ENCODE data around the gene GAB2. TPM values are rescaled to one million over a fixed set of nuclear protein-coding genes. Genes with fewer than 3 reads are reported as not detected.
A peak's percentile ranks its signal among the peaks of the same experiment; 100 is the strongest.

The GAB2 gene
- total RNA-seq, 1 experiment from 2014 or later = 10.6 TPM

DNA sequence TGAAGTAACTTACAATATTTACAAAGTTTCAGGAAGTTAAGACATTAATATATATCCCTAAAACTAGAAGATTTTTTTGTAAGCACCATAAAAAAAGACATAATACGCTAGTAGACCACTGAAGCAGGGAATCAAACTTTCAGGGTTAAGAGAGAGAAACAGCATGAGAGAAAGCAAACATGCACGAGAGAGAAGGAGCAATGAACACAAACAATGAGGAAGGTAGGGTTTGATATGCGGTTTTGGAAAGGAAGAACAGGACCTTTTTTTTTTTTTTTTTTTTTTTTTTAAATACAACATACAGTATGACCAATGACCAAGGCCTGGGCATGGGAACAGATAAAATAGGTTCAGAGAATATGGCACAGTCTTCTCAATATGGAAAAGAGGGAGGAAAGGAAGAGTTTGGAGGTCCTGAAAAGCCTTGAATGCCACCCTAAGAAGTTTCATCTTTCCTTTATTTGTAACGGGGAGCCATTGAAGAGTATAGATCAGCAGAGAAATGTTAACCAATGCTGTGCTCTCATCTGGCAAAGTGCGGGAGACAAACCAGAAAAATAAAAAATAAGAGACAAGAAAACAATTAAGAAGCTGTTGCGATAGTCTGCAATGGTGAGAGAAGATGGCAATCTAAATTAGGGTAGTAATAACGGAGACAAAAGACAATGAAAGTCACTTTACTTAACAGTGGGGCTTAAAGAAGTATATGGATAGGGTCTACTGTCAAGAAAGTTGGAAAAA, 127.9 kb downstream of the GAB2 start:
- peaks cover 17% of the 10 kb centered on the region for H3K4me1 Mint-ChIP-seq (ENCODE audit: low read depth, unreplicated experiment)
- peaks cover 5% of the 10 kb centered on the region for H3K36me3 Mint-ChIP-seq (ENCODE audit: insufficient read depth, unreplicated experiment)
- H3K4me3 Mint-ChIP-seq (ENCODE audit: low read depth, unreplicated experiment) = no peak overlapping the region
- intact Hi-C loops (cut with micrococcal nuclease; ENCODE audit: unreplicated experiment) = no loop called here
- no TSS peak for BruUV-seq (replicated peaks)
- DNase-seq = no peak
- no peaks in the 10 kb centered on the region for H3K27me3 Mint-ChIP-seq (ENCODE audit: unreplicated experiment)
- H3K9me3 Mint-ChIP-seq (ENCODE audit: low read depth, unreplicated experiment) = peaks cover 2% of the 10 kb centered on the region
- TF ChIP-seq, protein P1, sequence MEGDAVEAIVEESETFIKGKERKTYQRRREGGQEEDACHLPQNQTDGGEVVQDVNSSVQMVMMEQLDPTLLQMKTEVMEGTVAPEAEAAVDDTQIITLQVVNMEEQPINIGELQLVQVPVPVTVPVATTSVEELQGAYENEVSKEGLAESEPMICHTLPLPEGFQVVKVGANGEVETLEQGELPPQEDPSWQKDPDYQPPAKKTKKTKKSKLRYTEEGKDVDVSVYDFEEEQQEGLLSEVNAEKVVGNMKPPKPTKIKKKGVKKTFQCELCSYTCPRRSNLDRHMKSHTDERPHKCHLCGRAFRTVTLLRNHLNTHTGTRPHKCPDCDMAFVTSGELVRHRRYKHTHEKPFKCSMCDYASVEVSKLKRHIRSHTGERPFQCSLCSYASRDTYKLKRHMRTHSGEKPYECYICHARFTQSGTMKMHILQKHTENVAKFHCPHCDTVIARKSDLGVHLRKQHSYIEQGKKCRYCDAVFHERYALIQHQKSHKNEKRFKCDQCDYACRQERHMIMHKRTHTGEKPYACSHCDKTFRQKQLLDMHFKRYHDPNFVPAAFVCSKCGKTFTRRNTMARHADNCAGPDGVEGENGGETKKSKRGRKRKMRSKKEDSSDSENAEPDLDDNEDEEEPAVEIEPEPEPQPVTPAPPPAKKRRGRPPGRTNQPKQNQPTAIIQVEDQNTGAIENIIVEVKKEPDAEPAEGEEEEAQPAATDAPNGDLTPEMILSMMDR (IDR thresholded peaks at IDR 0.05; ENCODE audit: unreplicated experiment) = no peak
- CTCF ChIA-PET = interaction anchor here (0.6 kb wide), 1 partner anchor 34 kb away, joined by 4 read pairs; no protein-coding TSS in a partner anchor
- H3K27ac Mint-ChIP-seq (ENCODE audit: unreplicated experiment) = peak overlapping the region; percentile 12

DNA sequence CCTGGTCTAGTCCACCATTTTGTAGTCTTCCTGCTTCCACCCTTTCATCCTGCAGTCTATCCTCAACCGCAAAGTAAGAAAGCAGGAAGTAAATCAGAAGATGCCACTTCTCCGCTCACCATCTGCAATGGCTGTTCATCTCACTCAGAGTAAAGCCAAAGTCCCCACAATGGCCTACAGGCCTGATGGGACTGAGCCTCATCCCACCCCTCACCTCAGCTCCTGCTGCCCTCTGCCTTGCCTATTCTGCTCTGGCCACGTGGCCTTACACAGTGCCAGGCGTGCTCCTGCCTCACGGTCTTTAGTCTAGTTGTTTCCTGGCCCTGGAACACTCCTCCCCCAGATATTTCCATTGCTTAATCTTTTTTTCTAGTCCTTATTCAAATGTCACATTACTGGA, 133.4 kb downstream of the GAB2 start:
- CTCF ChIA-PET = no interaction called here
- H3K27ac Mint-ChIP-seq (ENCODE audit: unreplicated experiment) = no peak overlapping the region
- DNase-seq = no peak
- H3K36me3 Mint-ChIP-seq (ENCODE audit: insufficient read depth, unreplicated experiment) = no peaks in the 10 kb centered on the region
- H3K4me3 Mint-ChIP-seq (ENCODE audit: low read depth, unreplicated experiment) = no peak overlapping the region
- TF ChIP-seq, protein P1 (IDR thresholded peaks at IDR 0.05; ENCODE audit: unreplicated experiment) = no peak
- no peaks in the 10 kb centered on the region for H3K27me3 Mint-ChIP-seq (ENCODE audit: unreplicated experiment)
- no peaks in the 10 kb centered on the region for H3K9me3 Mint-ChIP-seq (ENCODE audit: low read depth, unreplicated experiment)
- intact Hi-C loops (cut with micrococcal nuclease; ENCODE audit: unreplicated experiment) = no loop called here
- BruUV-seq (replicated peaks) = no TSS peak
- peaks cover 9% of the 10 kb centered on the region for H3K4me1 Mint-ChIP-seq (ENCODE audit: low read depth, unreplicated experiment)

DNA sequence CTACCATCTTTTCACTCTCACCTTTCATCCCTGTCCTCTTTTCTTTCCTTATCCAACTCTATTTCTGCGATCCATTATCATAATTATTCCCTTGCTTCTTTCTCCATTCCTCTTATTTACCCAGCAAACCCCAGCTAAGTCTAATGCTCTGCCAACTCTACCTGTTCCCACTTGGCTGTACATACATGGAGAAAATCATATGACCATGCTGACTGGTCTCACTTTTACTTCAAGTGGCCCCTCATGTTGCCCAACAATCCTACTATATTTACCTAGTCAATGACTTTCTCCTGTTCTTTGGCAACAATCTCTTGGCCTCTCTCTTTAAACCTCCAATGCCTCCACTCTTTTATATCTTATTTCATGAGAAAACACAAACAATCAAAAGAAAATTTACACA, 134.8 kb downstream of the GAB2 start:
- CTCF ChIA-PET = no interaction called here
- H3K36me3 Mint-ChIP-seq (ENCODE audit: insufficient read depth, unreplicated experiment) = no peaks in the 10 kb centered on the region
- TF ChIP-seq, protein P1 (IDR thresholded peaks at IDR 0.05; ENCODE audit: unreplicated experiment) = no peak
- H3K4me1 Mint-ChIP-seq (ENCODE audit: low read depth, unreplicated experiment) = peaks cover 11% of the 10 kb centered on the region
- no peaks in the 10 kb centered on the region for H3K27me3 Mint-ChIP-seq (ENCODE audit: unreplicated experiment)
- no peak for DNase-seq
- intact Hi-C loops (cut with micrococcal nuclease; ENCODE audit: unreplicated experiment) = no loop called here
- BruUV-seq (replicated peaks) = no TSS peak
- H3K27ac Mint-ChIP-seq (ENCODE audit: unreplicated experiment) = no peak overlapping the region
- no peaks in the 10 kb centered on the region for H3K9me3 Mint-ChIP-seq (ENCODE audit: low read depth, unreplicated experiment)
- H3K4me3 Mint-ChIP-seq (ENCODE audit: low read depth, unreplicated experiment) = no peak overlapping the region

DNA sequence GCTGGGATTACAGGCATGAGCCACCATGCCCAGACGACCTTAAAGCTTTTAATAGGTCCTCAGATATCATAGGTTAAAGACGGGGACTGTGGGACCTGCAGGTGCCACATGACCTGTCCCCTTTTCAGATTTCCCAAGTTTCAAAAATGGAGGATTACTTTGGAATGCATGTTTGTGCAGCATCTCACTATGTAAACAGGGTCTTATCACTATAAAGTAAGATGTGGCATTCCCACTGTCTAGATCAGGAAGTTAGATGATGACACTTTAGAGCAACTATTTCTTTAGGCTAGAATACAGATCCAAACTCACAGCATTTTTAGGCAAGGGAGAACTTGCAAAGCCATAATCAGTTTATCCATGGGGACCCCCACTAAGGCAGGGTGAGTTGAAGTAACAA, 136.1 kb downstream of the GAB2 start:
- H3K27me3 Mint-ChIP-seq (ENCODE audit: unreplicated experiment) = no peaks in the 10 kb centered on the region
- DNase-seq = no peak
- intact Hi-C loops (cut with micrococcal nuclease; ENCODE audit: unreplicated experiment) = no loop called here
- BruUV-seq (replicated peaks) = no TSS peak
- H3K4me3 Mint-ChIP-seq (ENCODE audit: low read depth, unreplicated experiment) = no peak overlapping the region
- peaks cover 21% of the 10 kb centered on the region for H3K4me1 Mint-ChIP-seq (ENCODE audit: low read depth, unreplicated experiment)
- no peaks in the 10 kb centered on the region for H3K36me3 Mint-ChIP-seq (ENCODE audit: insufficient read depth, unreplicated experiment)
- CTCF ChIA-PET = no interaction called here
- no peak overlapping the region for H3K27ac Mint-ChIP-seq (ENCODE audit: unreplicated experiment)
- TF ChIP-seq, protein P1 (IDR thresholded peaks at IDR 0.05; ENCODE audit: unreplicated experiment) = no peak
- no peaks in the 10 kb centered on the region for H3K9me3 Mint-ChIP-seq (ENCODE audit: low read depth, unreplicated experiment)

Measured in Calu3 (cell line).